A204.1 (cell line): ENCODE measurements around the gene CELF5.

ENCODE experiments used
- FAIRE-seq: peaks from 2 replicates; lab custom pipeline; 2012; peaks lifted over from hg19 to GRCh38; lab: Jason Lieb, UNC

Gene CELF5

GRCh38 chr19:3344608-3345598 lies 120.4 kb downstream of the CELF5 start:
- FAIRE-seq = no peak

GRCh38 chr19:3345850-3346460 lies 121.5 kb downstream of the CELF5 start:
- FAIRE-seq = no peak
